Glomerular endothelial cell (primary cell): ENCODE results near the gene RAB15. TPM values are rescaled to one million over a fixed set of nuclear protein-coding genes. Genes with fewer than 3 reads are reported as not detected.

Source experiments
- DNase-seq: peaks from one replicate; pipeline ENCODE4 v3.0.0-alpha.2; 2011; ENCODE audit warnings: low read depth, low spot score; ENCODE audit errors: extremely low read depth
- total RNA-seq: library from RNA; depleted of rRNA; stranded (reverse); fragments of >200 nt; gene quantifications from 2 replicates; pipeline ENCODE4 v1.2.3, GENCODE V29; 2015

Gene RAB15
- total RNA-seq, 1 donor from 2014 or later: 19.0 TPM

DNA sequence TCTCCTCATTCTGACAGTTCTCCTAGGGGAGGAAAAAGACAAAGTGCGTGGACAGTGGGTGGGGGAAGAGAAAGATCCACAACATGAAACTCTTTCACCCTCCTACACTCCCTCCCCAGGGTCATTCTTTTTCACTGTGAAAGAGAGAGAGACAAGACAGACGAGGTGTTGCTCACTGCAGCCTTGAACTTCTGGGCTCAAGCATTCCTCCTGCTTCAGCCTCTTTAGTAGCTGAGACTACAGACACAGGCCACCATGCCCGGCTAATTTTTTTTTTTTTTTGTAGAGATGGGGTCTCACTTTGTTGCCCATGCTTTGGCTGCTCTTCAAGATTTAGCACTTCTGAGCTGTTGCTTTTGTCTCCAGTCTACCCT is 32.3 kb downstream of the RAB15 start:
- no peak for DNase-seq

GRCh38 chr14:64938972-64939816 is 32.9 kb downstream of the RAB15 start:
- DNase-seq: no peak

- DNase-seq: no peak
Measured at GRCh38 chr14:64937821-64938193, 34.3 kb downstream of the RAB15 start.

DNA sequence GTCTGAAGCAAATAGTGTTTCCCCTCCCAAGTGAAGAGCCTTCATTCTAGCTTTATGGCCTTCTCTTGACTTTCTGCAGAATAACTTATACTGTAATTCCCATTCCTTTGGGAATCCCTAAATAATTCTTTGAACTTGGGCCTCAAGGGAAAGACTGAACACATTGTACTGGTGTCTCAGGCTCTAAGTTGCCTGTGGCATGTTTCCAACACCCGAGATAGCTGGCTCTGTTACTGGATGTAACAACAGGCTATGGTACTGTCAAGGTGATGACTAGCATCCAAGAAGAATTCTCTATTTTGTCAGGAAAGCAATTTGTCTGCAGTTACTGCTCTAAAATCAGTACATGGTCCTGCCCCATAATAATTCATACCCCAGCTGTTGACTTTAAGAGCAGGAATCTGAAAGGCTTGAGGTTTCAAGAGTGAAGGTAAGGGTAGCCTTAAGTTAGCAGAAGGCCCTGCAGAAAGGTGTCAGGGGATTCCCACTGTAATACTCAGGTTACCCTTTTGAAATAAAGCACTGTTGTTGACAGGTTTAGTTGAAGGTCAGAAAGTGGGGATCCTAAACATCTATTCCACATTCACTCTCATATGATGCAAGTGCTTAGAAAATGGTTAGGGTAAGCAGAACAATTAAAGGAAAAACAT is 34.8 kb downstream of the RAB15 start:
- DNase-seq: no peak

DNA sequence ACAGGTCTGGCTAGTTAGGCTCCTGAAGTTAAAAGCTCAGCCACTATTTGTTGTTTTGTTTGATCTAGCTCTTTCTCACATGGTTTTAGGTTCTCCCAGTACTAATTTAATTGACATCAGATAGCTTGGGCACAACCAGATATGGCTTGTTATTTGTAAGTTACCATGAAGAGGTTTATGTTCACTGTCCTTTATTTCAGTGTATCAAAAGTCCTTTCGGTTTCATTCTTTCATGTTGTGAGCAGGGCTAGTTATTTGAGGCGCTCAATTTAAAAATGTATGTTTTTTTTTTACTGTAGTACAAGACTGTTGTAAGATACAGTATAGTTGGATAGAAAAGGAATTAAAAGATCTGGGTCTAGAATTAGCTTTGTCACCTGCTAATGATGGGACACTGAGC is 36.6 kb downstream of the RAB15 start:
- DNase-seq: no peak

GRCh38 chr14:64934338-64934929 is 37.7 kb downstream of the RAB15 start:
- no peak for DNase-seq

GRCh38 chr14:64932231-64932630 is 39.9 kb downstream of the RAB15 start:
- DNase-seq: no peak

DNA sequence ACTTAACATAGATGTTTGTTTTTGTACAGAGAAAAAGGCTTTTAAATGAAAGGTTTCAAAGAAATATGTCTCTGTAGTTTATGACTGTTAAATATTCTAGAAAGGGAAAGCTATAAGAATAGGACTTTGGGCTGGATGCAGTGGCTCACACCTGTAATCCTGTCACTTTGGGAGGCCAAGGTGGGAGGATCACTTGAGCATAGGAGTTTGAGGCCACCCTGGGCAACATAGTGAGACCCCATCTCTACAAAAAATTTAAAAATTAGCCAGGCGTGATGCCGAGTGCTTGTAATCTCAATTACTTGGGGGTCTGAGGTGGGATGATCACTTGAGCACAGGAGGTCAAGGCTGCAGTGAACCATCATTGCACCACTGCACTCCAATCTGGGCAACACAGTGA is 41.0 kb downstream of the RAB15 start:
- DNase-seq: no peak

- no peak for DNase-seq
Measured at GRCh38 chr14:64930085-64930843, 41.9 kb downstream of the RAB15 start.

GRCh38 chr14:64929014-64929359 is 43.1 kb downstream of the RAB15 start:
- DNase-seq: no peak

- DNase-seq: no peak
Measured at GRCh38 chr14:64928239-64929013, 43.7 kb downstream of the RAB15 start.

DNA sequence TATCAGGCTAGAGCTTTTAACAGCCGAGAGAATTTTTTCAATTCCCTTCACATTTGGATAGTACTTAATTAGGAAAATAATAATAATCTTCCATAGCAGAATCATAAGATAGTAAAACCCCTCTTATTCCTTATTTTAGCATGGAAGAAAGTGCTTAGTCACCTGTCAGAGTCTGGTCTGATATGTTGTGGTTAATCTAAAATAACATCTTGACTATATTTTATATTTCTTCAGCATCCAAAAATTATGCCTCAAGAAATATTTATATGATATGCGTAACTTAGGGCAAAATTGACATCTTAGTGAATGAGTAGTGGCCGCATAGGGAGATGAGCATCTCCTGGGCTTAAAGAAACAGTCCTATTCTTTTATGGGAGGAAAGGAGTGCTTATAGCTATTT is 45.1 kb downstream of the RAB15 start:
- DNase-seq: no peak

- no peak for DNase-seq
Measured at GRCh38 chr14:64926398-64926995, 45.6 kb downstream of the RAB15 start.

GRCh38 chr14:64923015-64923414 is 49.1 kb downstream of the RAB15 start:
- DNase-seq: no peak

DNA sequence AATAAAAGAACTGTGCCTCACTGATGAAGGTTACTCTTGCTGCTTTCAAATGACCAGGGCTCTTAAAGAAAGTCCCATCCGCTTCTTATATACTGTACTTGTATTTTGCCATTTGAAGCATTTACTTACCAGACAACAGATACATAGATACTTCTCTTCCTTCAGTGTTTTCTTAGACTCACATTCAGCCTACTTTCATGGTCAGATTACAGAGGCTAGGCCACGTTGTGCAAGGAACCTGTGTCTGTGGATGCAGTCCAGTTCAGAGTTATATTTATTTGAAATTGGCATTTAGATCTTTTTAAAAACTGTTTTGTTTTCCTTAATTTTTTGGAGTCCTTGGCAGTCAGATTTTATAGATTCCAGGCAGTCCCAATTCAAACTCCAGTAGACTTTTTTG is 51.7 kb downstream of the RAB15 start:
- DNase-seq: no peak

GRCh38 chr14:64919618-64920017 is 52.5 kb downstream of the RAB15 start:
- DNase-seq: no peak

DNA sequence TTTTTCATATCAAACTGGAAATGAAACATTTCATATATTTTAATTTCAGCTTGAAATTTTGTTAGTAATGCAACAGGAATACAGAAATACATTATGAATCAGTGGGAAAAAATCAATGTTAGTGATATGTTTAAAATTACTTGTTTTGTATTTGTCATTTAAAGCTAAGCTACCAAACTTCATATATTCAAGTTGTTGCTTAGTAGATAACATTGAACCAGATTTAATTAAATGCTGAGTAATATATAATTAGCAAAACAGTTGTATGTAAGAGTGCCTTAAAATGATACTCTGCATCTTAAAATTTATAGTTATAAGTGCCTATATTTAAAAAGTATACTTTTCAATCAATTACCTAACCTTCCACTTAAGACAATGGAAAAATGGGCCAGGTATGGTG is 52.9 kb downstream of the RAB15 start:
- DNase-seq: no peak

DNA sequence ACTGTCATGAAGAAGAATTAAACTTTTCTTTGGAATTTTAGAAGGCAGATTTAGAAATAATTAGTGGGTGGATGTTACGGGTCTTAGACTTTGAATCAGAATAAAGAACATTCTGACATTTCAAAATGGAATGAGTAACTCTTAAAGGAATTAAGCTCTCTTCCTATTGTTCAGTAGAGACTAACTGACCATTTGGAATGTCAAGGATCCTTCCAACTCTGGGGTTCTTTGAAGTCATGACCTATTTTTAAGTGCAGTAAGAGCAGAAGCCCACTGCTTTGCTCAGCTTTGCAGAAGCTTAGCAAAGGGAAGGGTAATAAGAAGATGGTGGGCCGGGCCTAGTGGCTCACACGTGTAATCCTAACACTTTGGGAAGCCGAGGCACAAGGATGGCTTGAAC is 53.9 kb downstream of the RAB15 start:
- DNase-seq: no peak

GRCh38 chr14:64915797-64916196 is 56.3 kb downstream of the RAB15 start:
- no peak for DNase-seq

DNA sequence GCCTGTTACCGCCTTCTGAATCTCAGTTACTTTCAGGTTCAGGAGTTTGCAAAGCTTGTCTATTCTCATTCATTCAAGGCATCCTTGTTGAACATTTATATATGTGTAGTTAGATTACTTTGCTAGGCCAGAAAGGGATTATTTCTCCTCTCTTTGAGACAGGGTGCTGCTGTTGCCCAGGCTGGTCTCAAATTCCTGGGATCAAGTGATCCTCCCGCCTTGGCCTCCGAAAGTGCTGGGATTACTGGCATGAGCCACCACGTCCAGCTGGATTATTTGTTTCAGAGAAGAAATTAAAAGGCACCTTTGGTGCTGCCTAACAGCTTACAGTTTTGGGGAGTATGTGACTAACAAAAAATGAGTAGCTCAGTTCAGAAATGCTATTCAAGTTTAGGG is 57.1 kb downstream of the RAB15 start:
- DNase-seq: no peak
